Smooth muscle cell of the coronary artery (primary cell): ENCODE data around the gene SIRT7. TPM values are rescaled to one million over a fixed set of nuclear protein-coding genes. Genes with fewer than 3 reads are reported as not detected.

Source experiments
- total RNA-seq: library from RNA; depleted of rRNA; stranded (reverse); fragments of >200 nt; gene quantifications from 2 replicates; pipeline ENCODE4 v1.2.3, GENCODE V29; 2014; ENCODE audit warnings: low replicate concordance

SIRT7 gene
- 12.5 and 13.0 TPM in 2 replicates for total RNA-seq

GRCh38 chr17:81917565-81918332 lies at the start of gene SIRT7:
Gene SIRT7, minus strand, starts transcription at chr17:81918176. Its CDS starts 45 bp downstream, at chr17:81918131.

GRCh38 chr17:81961087-81961511 lies 43.1 kb upstream of the SIRT7 start, which contains the start of gene NOTUM:
Gene NOTUM, minus strand, starts transcription at chr17:81961187. Its CDS starts 278 bp downstream, at chr17:81960909.

GRCh38 chr17:81947189-81947588 lies 29.2 kb upstream of the SIRT7 start, which contains the start of gene MYADML2:
Gene MYADML2, minus strand, starts transcription at chr17:81947233. Its CDS starts 5,492 bp downstream, at chr17:81941741.

GRCh38 chr17:81927653-81928543 lies 9.9 kb upstream of the SIRT7 start, which contains the start of gene MAFG:
Gene MAFG, minus strand, starts transcription at chr17:81927735. Its CDS starts 4,550 bp downstream, at chr17:81923185.

GRCh38 chr17:81911277-81911961 lies 6.6 kb downstream of the SIRT7 start, which contains the start of gene PCYT2:
Gene PCYT2, minus strand, starts transcription at chr17:81911399. Its CDS starts 44 bp downstream, at chr17:81911355.

GRCh38 chr17:81902023-81902652 lies 15.8 kb downstream of the SIRT7 start, which contains the start of gene NPB:
Gene NPB, plus strand, starts transcription at chr17:81902238. Its CDS starts 40 bp downstream, at chr17:81902278.

GRCh38 chr17:81870981-81871386 lies 47.0 kb downstream of the SIRT7 start, which contains the start of gene ARHGDIA:
Gene ARHGDIA, minus strand, starts transcription at chr17:81871337. Its CDS starts 1,407 bp downstream, at chr17:81869930.

Other genes starting within 250 kb of the SIRT7 start
- gene ARL16, start 234.4 kb downstream of the SIRT7 start, total RNA-seq: 16.7 and 42.8 TPM in 2 replicates
- 53.1 and 66.2 TPM in 2 replicates for gene HGS, start 234.2 kb downstream of the SIRT7 start, total RNA-seq
- gene MRPL12, start 214.8 kb downstream of the SIRT7 start, total RNA-seq: 2.0 and 12.9 TPM in 2 replicates
- gene SLC25A10, start 205.9 kb downstream of the SIRT7 start, total RNA-seq: 4.7 and 11.3 TPM in 2 replicates
- not detected in 2 replicates for gene GCGR, start 114.0 kb downstream of the SIRT7 start, total RNA-seq
- gene MCRIP1, start 84.9 kb downstream of the SIRT7 start, total RNA-seq: 85.4 and 140 TPM in 2 replicates
- gene PPP1R27, start 83.1 kb downstream of the SIRT7 start, total RNA-seq: 0.15 TPM in 1 of 2 replicates, not detected in the other
- 997 and 1,224 TPM in 2 replicates for gene P4HB, start 57.6 kb downstream of the SIRT7 start, total RNA-seq
- gene ARHGDIA, start 46.8 kb downstream of the SIRT7 start, total RNA-seq: 31.6 and 123 TPM in 2 replicates
- gene ALYREF, start 26.6 kb downstream of the SIRT7 start, total RNA-seq: 86.2 and 152 TPM in 2 replicates
- 269 and 333 TPM in 2 replicates for gene ANAPC11, start 26.5 kb downstream of the SIRT7 start, total RNA-seq
- 0.23 and 0.38 TPM in 2 replicates for gene NPB, start 15.9 kb downstream of the SIRT7 start, total RNA-seq
- gene PCYT2, start 6.8 kb downstream of the SIRT7 start, total RNA-seq: 42.8 and 43.9 TPM in 2 replicates
- 13.7 and 15.0 TPM in 2 replicates for gene MAFG, start 9.6 kb upstream of the SIRT7 start, total RNA-seq
- gene PYCR1, start 19.1 kb upstream of the SIRT7 start, total RNA-seq: 71.8 and 225 TPM in 2 replicates
- gene MYADML2, start 29.1 kb upstream of the SIRT7 start, total RNA-seq: not detected in 2 replicates
- 0.08 TPM in 1 of 2 replicates, not detected in the other for gene NOTUM, start 43.0 kb upstream of the SIRT7 start, total RNA-seq
- 18.5 and 30.4 TPM in 2 replicates for gene ASPSCR1, start 59.5 kb upstream of the SIRT7 start, total RNA-seq
- gene CENPX, start 104.7 kb upstream of the SIRT7 start, total RNA-seq: 15.1 and 40.5 TPM in 2 replicates
- gene LRRC45, start 105.1 kb upstream of the SIRT7 start, total RNA-seq: 11.9 and 16.7 TPM in 2 replicates
- gene RAC3, start 113.5 kb upstream of the SIRT7 start, total RNA-seq: 6.3 and 18.5 TPM in 2 replicates
- gene DCXR, start 119.5 kb upstream of the SIRT7 start, total RNA-seq: 32.1 and 45.0 TPM in 2 replicates
- 25.6 and 33.3 TPM in 2 replicates for gene RFNG, start 133.6 kb upstream of the SIRT7 start, total RNA-seq
- gene GPS1, start 133.7 kb upstream of the SIRT7 start, total RNA-seq: 78.2 and 111 TPM in 2 replicates
- gene DUS1L, start 147.6 kb upstream of the SIRT7 start, total RNA-seq: 44.9 and 48.1 TPM in 2 replicates
- gene FASN, start 180.1 kb upstream of the SIRT7 start, total RNA-seq: 38.4 and 89.0 TPM in 2 replicates